Caki2 (cell line): Measurements from ENCODE around the gene CCDC68. TPM values are rescaled to one million over a fixed set of nuclear protein-coding genes. Genes with fewer than 3 reads are reported as not detected.

Experiments used
- DNase-seq: peaks from one replicate; pipeline ENCODE4 v3.0.0-alpha.2; 2015; ENCODE audit warnings: low read depth
- in situ Hi-C: cut with HindIII; loops from 2 replicates; pipeline ENCODE4 v1.10.0; 2016; ENCODE audit warnings: low sequenced_read_pairs, low pct_unique_long_range_greater_than_20kb, mixed read lengths
- total RNA-seq: library from RNA; depleted of rRNA; stranded (reverse); fragments of >200 nt; shearing (Covaris generic); gene quantifications from 2 replicates; pipeline ENCODE4 v1.2.3, GENCODE V29; 2014; ENCODE audit warnings: low replicate concordance

Gene CCDC68
- total RNA-seq, 1 experiment from 2014 or later, result 0.27 TPM

DNA sequence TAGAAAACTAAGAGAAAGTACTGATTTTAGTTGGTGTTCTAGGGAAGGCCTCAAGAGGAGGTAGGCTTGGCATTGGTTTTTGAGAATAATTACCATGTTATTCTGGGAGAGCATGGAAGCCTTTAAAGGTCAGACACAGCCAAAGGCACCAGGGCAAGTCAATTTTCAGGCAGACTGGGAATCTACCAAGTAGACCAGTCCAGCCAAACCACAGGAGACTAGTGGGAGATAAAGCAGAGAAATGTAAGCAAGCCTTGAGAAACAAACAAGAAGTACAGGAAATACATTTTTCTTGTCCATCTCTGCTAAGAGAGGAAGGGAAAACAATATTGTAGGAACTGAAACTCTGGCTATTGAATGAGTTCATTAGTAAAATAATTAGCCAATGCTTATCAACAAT lies 5.5 kb upstream of the CCDC68 start:
- in situ Hi-C loops, result no loop called here
- DNase-seq, result no peak

DNA sequence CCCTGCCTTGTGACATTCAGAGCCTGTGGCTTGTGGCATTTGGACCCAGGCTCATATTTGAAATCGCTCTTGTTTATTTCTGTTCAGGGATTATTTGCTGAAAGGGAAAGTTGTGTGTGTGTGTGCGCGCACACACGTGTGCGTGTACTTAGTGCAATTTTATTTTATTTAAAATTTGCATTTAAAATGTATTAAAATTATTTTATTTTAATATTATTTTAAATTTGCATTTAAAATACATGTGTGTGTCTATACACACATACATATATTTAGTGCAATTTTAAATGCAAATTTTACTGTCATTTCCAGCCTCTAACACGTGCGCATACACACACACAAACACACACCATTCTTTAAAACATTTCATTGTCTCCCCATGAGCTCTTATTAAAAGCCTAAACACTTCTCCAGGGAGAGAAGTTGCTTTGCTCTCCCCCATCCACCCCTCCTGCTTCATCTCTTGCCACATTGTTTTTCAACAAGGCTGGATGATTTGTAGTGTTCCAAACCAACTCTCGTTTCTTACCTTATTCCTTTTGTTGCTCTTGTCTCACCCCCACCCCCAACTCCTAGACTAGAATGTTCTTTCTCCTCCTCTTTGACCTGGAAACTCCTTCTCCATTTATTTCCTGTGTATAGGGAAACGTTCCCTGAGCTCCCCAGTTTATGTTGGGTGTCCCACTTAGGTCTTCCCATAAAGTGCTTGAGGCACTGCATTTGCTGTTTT lies 3.8 kb upstream of the CCDC68 start:
- in situ Hi-C loops, result no loop called here
- no peak for DNase-seq

DNA sequence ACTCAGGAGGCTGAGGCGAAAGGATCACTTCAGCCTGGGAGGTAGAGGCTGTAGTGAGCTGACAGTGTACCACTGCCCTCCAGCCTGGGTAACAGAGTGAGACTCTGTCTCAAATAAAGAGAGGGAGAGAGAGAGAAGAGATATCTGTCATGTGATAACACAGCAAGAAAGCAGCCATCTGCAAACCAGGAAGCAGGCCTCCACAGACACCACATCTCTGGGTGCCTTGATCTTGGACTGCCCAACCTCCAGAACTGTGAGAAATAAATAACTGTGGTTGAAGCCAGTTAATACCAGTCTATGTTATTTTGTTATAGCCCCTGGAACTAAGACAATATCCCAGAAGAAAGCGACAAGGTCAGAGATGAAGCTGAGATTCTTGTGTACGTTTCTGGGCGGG lies 2.6 kb upstream of the CCDC68 start:
- in situ Hi-C loops, result no loop called here
- DNase-seq, result no peak

DNA sequence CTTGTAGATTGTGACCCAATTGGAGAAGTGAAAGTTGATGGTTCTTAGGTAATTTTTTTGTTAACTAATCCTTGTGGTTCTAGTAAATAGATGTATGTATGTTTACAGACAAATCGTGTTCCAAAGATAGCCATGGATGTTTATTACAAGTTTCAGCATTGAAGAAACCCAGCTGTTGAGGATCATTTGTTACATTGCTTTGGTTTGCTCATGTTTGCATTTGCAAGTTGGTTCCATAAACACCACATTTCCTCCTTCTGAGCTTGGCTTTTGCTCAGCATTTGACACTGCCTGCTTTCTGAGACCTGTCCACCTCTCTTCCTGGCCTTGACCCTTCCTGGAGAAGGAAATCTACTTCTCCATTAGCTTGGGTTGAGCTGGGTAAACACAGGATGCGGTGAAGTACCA lies 1.8 kb upstream of the CCDC68 start:
- DNase-seq, result no peak
- in situ Hi-C loops, result no loop called here

DNA sequence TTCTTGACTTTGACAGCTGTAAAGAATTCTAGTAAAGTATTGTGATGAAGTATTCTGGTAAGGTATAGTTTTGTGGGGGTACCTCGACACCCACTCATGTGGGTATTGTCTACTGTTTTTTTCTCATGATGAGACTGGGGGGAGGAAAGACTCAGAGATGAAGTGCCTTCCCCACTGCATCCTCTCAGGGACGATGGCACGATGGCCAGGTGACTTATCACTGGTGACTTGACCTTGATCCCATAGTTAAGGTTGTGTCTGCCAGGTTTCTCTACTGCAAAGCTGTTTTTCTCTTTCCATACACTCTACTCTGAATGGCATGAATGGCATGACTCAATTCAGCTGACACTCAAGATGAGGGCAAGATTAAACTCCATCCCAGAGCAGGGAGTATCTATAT lies 936 bp upstream of the CCDC68 start:
- in situ Hi-C loops, result no loop called here
- DNase-seq, result no peak

DNA sequence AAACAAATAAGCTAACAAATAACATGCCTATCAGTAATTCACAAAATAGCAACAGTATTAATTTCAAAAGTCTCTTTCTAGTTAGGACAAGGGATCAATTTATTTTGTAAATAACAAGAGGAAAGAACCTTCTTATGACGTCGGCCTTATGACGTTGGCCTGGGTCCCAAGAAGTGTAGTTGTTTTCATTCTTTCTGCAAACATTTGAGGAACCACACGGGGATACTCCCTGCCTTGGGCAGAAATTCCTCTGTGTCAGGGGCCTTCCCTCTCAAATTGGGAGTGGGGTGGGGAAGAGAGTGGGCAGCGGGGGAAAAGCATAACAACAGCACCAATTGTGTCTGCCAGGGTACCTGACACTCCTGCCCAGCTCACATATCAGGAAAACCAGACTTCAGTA lies 1.3 kb downstream of the CCDC68 start:
- in situ Hi-C loops, result no loop called here
- DNase-seq, result no peak

DNA sequence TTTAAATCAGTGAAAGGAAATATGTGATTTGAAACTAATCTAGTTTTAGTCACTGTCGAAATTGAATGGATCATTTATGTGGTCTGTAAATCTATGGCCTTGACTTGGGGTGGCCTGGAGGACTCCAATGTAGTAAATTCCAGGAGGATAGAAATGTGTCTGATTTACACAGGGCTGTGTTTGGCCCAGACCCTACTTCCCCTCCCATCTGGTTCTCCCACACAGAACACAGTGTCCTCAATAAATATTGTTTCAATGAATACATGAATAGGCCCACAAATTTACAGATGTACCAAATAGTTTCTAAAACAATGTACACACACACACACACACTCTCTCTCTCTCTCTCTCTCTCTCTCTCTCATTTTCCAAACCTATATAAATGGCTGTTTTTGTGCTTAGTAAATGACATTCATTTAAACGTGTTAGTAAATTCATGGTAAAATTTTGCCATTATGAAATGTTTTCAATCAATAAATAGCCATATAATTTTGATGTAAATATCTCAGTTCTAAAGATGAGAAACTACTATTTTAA lies 1.9 kb downstream of the CCDC68 start:
- in situ Hi-C loops, result no loop called here
- DNase-seq, result no peak

DNA sequence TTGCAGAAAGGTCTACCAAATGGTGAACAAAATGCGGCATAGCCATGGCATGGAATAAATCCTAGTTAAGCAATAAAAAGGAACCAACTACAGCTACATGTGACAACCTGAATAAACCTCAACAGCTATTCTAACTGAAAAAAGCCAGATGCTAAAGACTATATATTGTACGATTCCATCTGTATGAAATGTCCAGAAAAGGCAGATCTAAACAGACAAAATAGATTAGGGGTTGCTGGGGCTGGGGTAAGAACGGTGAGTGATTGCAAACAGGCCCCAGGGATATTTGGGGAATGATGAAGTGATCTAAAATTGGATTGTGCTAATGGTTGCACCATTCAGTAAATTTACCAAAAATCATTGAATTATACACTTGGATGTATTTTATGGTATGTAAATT lies 2.8 kb downstream of the CCDC68 start:
- in situ Hi-C loops, result no loop called here
- DNase-seq, result no peak

DNA sequence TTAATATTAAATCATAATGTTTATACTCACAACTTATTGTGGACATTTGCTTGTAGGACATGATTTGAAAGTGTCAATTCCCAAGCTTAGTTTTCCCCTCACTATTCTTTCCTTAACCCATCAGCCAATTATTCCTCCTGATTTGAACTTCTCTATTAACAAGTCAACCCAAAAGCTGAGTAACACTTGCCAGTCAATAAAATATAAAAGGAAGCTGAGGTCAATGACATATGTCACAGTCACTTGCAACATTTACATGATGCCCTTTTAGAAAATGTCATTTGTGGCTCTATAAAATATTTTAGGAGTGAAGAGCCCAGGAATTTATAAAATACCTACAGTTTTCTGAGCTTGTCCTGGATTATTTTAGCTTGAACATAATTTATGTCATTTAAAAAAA lies 7.2 kb downstream of the CCDC68 start:
- DNase-seq, result no peak

DNA sequence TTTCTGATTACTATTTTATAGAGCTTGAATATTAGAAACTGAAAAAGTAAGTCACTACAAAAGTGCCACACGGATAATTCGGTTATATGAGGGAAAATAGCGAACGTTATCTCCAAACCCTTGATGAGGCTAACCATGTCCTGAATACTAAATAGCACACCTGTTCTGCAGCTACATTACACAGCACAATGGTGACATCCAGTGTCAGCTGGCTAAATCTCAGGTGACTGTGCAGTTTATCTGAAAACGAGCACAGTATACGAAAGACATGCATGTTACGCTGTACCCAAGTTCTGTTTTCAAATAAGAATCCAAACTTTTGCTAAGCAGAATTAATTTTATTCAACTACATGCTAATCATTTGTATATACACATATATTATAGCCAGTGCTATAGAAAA lies 9.0 kb downstream of the CCDC68 start:
- no peak for DNase-seq
- in situ Hi-C loops, result no loop called here

More for the DNA sequence above, 7.2 kb downstream of the CCDC68 start:
- in situ Hi-C loops, result no loop called here

DNA sequence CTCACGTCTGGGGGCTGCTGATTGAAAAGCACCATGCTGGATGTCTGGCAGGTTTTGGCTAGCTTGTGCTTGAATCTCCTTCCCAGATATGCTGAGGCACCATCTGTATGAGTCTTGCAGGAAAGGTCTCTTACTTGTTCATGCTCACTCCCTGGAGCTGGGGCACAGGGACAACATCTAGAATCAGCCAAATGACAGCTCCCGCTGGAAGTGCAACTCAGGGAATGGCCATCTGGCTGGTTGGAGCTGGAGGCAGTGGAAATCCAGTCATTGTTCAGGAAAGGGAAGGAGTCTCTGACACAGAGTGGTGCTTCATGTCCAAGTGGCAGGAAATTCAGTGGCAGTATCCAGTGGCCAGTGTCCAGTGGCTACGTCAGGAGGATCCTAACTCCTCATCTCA lies 9.7 kb downstream of the CCDC68 start:
- in situ Hi-C loops, result no loop called here
- no peak for DNase-seq

DNA sequence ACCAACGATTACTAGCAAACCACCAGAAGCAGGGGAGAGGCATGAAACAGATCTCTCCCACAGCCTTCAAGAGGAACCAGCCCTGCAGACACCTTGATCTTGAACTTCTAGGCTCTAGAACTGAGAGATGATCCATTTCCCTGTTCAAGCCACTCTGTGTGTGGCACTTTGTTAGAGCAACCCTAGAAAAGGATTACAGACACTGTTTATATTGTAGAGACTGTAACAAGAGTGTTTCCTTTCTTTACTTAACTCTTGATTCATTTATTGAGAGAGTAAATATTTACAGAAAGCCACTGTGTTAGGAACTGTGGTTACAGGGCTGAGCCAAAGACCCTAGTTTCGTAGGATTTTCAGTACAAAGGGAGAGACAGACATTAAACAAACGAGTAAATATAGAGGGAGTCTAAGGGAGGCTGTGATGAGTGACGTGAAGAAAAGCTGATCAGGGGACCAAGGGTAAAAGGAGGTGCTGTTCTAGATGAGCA lies 10.9 kb downstream of the CCDC68 start:
- in situ Hi-C loops, result no loop called here
- no peak for DNase-seq

DNA sequence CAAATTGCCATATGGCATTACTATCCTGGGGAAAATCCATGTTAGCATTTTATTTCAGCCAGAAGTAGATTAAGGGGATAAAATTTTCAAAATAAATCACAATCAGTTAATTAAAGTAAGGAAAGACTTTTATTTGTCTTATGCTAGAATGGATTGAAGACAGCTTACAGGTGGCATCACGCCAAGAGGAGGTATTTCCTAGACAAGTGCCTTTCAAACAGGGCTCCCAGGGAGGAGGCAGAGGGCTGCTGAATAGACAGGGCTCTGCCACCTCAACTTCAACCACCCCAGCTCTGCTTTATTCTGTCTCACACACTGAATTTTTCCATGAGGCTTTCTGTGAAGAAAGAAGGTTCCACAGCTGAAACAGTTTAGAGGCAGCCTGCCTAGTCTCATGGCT lies 12.2 kb downstream of the CCDC68 start:
- DNase-seq, result no peak
- in situ Hi-C loops, result no loop called here

DNA sequence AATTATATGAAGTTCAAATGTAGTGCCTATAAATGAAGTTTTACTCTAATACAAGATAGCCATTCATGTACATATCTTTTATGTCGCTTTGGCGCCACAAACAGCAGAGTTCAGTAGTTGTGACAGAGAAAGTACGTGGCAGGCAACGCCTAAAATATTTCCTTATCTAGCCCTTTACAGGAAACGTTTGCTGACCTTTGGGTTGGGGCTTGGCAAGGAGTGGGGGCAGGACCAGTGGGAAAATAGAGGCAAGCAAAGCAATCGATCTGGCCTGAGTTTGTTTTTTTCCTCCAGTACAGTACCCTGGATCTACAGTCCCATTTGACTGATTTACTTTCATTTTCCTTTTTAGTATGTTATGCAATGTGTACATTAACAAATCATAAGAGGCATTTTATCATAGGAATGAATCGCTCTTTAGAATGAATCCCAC lies 13.1 kb downstream of the CCDC68 start:
- in situ Hi-C loops, result no loop called here

DNA sequence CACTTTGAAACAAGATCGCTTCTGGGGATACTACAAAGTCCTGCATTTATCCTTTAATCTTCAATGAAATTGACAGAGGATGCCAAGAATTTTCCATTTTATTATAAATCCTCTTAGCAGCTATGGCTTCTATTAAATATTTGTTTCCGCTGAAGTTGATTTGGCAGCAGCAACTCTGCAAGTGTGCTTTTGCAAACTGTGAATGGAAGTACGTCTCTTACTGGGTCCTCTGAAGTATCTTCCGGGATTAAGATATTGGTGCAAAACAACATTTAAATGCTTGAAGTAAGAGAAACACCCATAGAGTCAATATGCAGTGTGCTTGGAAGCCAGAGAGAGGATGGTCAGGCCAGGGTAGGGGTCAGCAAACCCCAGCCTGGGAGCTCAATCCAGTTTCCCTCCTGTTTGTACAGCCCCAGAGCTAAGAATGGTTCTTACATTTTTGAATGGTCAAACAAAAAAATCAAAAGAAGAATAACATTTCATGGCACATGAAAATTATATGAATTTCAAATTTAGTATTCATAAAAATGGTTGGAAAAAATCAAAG lies 13.6 kb downstream of the CCDC68 start:
- no peak for DNase-seq
- in situ Hi-C loops, result no loop called here

More for the DNA sequence above, 13.1 kb downstream of the CCDC68 start:
- no peak for DNase-seq

DNA sequence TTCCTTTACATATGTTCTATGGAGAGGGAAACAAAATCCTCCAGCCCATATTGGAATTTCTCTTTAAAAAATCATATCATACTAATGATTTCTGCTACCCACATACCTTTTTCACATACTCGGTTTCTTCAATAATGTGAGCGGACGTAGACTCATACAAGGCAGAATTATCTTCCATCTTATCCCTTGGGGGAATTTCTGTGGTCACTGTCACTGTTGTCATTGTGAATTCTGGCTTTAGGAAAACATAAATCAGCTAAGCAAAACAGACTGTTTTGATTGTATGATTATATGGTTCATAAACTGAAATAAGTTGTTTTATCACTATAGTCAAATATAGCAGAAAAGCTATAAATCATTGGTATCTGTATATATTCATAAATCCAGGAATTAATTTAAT lies 16.7 kb downstream of the CCDC68 start:
- DNase-seq, result no peak
- in situ Hi-C loops, result no loop called here

DNA sequence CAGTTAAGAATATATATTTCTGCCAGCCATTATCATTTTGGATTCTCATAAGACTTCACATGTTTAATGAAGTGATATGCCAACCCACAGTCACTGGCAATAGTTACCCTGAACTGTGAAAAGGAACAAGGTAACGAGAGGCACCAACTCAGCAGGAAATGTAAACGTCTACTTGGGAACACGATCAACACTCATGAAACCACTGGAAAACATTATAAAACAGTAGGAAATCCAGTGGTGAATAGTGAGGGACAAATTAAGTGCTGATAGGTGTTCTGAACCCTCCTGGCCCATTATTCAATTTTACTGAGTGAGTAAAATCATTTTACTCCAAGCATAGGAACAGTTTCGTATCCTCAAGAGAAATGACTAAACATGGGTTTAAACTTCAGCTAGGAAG lies 17.1 kb downstream of the CCDC68 start:
- DNase-seq, result no peak
- in situ Hi-C loops, result no loop called here

DNA sequence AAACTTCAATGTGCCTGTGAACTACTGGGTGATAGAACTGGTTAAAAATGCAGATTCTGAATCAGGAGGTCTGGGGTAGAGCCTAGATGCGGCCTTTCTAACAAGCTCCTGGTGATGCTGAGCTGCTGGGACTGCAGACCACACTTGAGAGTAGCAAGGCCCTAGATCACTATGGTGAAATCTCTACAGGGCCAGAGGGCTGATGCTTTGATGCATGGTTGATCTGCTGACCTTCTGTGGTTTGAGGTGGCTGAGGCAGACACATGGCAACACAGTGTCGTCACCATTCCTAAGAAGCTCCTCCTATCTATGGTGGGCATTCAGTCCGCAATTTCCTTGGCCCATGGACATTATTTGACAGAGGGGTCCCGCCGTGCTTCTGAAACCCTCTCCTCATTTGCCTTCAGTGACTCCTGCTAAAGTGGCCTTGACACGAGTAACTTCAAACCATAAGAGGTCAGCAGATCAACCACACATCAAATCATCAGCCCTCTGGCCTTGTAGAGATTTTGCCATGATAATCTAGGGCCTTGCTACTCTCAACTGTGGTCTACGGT lies 19.8 kb downstream of the CCDC68 start:
- DNase-seq, result no peak
- in situ Hi-C loops, result no loop called here

DNA sequence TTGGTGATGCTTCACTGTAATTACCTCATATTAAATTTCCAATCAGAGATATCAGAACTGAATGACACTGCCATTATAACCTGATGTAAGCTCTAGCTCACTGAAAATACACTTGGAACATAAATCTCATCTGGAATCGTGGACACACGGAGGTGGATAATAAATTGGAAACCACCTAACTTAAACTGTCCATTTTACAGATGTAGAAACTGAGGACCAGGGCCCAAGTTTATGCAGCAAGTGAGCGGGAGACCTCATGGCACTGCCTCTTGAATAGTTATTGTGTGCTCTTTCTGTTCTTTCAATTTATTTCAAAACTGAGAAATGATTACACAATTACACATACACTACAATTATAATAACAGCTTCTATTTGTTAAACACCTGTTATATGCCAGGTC lies 20.8 kb downstream of the CCDC68 start:
- no peak for DNase-seq
- in situ Hi-C loops, result no loop called here

DNA sequence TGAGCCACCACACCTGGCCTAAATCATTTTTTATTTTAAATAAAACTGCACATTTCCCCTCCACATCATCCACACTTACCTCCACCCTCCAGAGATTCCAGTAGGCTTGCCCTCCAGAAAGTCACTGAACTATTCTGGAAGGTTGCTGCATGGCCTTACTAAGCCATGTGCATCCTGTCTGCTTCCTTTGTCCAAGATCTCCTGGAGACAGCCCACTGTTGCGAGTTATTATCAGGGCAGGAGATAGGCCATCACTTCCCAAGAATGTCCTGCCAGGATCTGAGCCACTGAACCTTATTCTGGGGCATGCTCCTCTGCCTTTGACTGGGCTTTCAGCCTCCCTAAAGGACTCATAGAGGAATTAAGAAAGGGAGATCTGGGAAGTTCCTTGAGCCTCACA lies 26.8 kb downstream of the CCDC68 start:
- no peak for DNase-seq
- in situ Hi-C loops, result no loop called here
